Smooth muscle cell (in vitro differentiated cells): Measurements from ENCODE around the gene SH2B3. TPM values are rescaled to one million over a fixed set of nuclear protein-coding genes. Genes with fewer than 3 reads are reported as not detected.

ENCODE experiments used
- DNase-seq: peaks from one replicate; lab custom pipeline; 2025; ENCODE audit not compliant: unreplicated experiment; lab: John Stamatoyannopoulos, UW
- H2AFZ ChIP-seq: fragments of 200-600 bp; sonication (generic); 2 replicates; pipeline ENCODE4 v1.6.0; 2016; ENCODE audit warnings: antibody characterized with exemption, low read depth, mild to moderate bottlenecking
- H3F3A ChIP-seq: fragments of 200-600 bp; sonication (generic); 2 replicates; pipeline ENCODE4 v1.6.0; 2017; ENCODE audit warnings: antibody characterized with exemption, low read depth
- H3K27ac ChIP-seq: fragments of 200-600 bp; sonication (generic); 2 replicates; pipeline ENCODE4 v1.5.1; 2016; ENCODE audit warnings: low read depth, mild to moderate bottlenecking
- H3K27me3 ChIP-seq: fragments of 200-600 bp; sonication (generic); 2 replicates; pipeline ENCODE4 v1.6.1; 2016; ENCODE audit warnings: low read depth, mild to moderate bottlenecking
- H3K36me3 ChIP-seq: fragments of 200-600 bp; sonication (generic); 2 replicates; pipeline ENCODE4 v1.5.1; 2016; ENCODE audit warnings: low read depth
- H3K4me1 ChIP-seq: fragments of 200-600 bp; sonication (generic); 2 replicates; pipeline ENCODE4 v1.5.1; 2016; ENCODE audit warnings: low read depth
- H3K4me2 ChIP-seq: fragments of 200-600 bp; sonication (generic); 2 replicates; pipeline ENCODE4 v1.6.0; 2016; ENCODE audit warnings: mild to moderate bottlenecking
- H3K4me3 ChIP-seq: fragments of 200-600 bp; sonication (generic); 2 replicates; pipeline ENCODE4 v1.5.1; 2016; ENCODE audit warnings: mild to moderate bottlenecking
- H3K79me2 ChIP-seq: fragments of 200-600 bp; sonication (generic); 2 replicates; pipeline ENCODE4 v1.6.0; 2016; ENCODE audit warnings: low read depth, mild to moderate bottlenecking
- H3K9ac ChIP-seq: fragments of 200-600 bp; sonication (generic); 2 replicates; pipeline ENCODE4 v1.6.0; 2016; ENCODE audit warnings: low read depth
- H3K9me3 ChIP-seq: fragments of 200-600 bp; sonication (generic); replicated peaks from 2 replicates; pipeline ENCODE4 v1.5.1; 2016; ENCODE audit warnings: low read depth
- H4K20me1 ChIP-seq: fragments of 200-600 bp; sonication (generic); 2 replicates; pipeline ENCODE4 v1.6.0; 2016; ENCODE audit warnings: low read depth
- CTCF ChIP-seq: fragments of 200-600 bp; sonication (generic); IDR thresholded peaks from 2 replicates; pipeline ENCODE4 v1.5.1; 2017; ENCODE audit warnings: borderline replicate concordance, mild to moderate bottlenecking, antibody characterized with exemption; ENCODE audit not compliant: insufficient read depth, poor library complexity, severe bottlenecking
- WGBS: methylation state at CpG from one replicate; pipeline ENCODE4 v1.1.7; 2016; ENCODE audit warnings: low lambda C conversion rate; 5-methylcytosine and 5-hydroxymethylcytosine counted together
- polyA plus RNA-seq: library from polyadenylated mRNA; unstranded; fragments of >200 nt; fragmentation: Nextera tagmentation; extraction: Ambion mirVana; gene quantifications from 2 replicates; pipeline ENCODE4 v1.2.1, GENCODE V29; 2016
- total RNA-seq: library from RNA; depleted of rRNA; stranded (reverse); fragments of >200 nt; gene quantifications from 2 replicates; pipeline ENCODE4 v1.2.3, GENCODE V29; 2014

Gene SH2B3
- total and polyA plus RNA-seq, 2 experiments from 2014 or later = 4.7 to 5.2 TPM

- Histone ChIP-seq H4K20me1 (peaks cover 42% of the 10 kb centered on the region), H3K27me3 (no peaks in the 10 kb centered on the region), H3F3A (no peaks in the 10 kb centered on the region), H3K36me3 (no peaks in the 10 kb centered on the region), H3K9me3 (no peaks in the 10 kb centered on the region), H3K4me3 (no peak overlapping the region), H3K27ac (no peak overlapping the region), H3K4me1 (no peaks in the 10 kb centered on the region), H2AFZ (no peak overlapping the region), H3K9ac (no peak overlapping the region), H3K79me2 (peaks cover 57% of the 10 kb centered on the region), H3K4me2 (no peak overlapping the region)
- no peak for TF ChIP-seq CTCF
- WGBS = 65% methylated on average over 7 of the region's 8 CpGs
- no peak for DNase-seq
These were observed 19.9 kb downstream of the SH2B3 start for GRCh38 chr12:111425655-111426054.

GRCh38 chr12:111426344-111427185 lies 20.8 kb downstream of the SH2B3 start:
- Histone ChIP-seq H3K79me2 (peaks cover 53% of the 10 kb centered on the region), H4K20me1 (peaks cover 42% of the 10 kb centered on the region)
- 85% methylated on average over 11 of the region's 11 CpGs for WGBS

GRCh38 chr12:111427417-111428074 lies 21.8 kb downstream of the SH2B3 start:
- Histone ChIP-seq H3K4me2 (no peak overlapping the region), H3K4me3 (no peak overlapping the region), H3K79me2 (peaks cover 51% of the 10 kb centered on the region), H3K27me3 (no peaks in the 10 kb centered on the region), H3K9ac (no peak overlapping the region), H4K20me1 (peaks cover 46% of the 10 kb centered on the region), H3K4me1 (peaks cover 8% of the 10 kb centered on the region), H3K9me3 (no peaks in the 10 kb centered on the region), H3F3A (no peaks in the 10 kb centered on the region), H3K36me3 (no peaks in the 10 kb centered on the region), H2AFZ (no peak overlapping the region), H3K27ac (no peak overlapping the region)
- DNase-seq = no peak
- over 99% methylated on average over 7 of the region's 7 CpGs for WGBS
- TF ChIP-seq CTCF = no peak

More at GRCh38 chr12:111426344-111427185, 20.8 kb downstream of the SH2B3 start:
- H3F3A ChIP-seq = no peaks in the 10 kb centered on the region
- no peaks in the 10 kb centered on the region for H3K9me3 ChIP-seq
- H3K4me2 ChIP-seq = no peak overlapping the region
- no peak for DNase-seq
- no peaks in the 10 kb centered on the region for H3K36me3 ChIP-seq
- H3K4me3 ChIP-seq = no peak overlapping the region
- H3K4me1 ChIP-seq = peaks cover 5% of the 10 kb centered on the region
- H3K27ac ChIP-seq = no peak overlapping the region
- no peaks in the 10 kb centered on the region for H3K27me3 ChIP-seq
- H2AFZ ChIP-seq = no peak overlapping the region
- H3K9ac ChIP-seq = no peak overlapping the region
- TF ChIP-seq CTCF = no peak
